DND-41 (cell line): ENCODE measurements around the gene CGRRF1.
A peak's percentile ranks its signal among the peaks of the same experiment; 100 is the strongest.

ENCODE experiments used
- ATAC-seq: fragments of 200-7000 bp; cut with Tn5 transposase; 3 replicates; pipeline ENCODE4 v1.9.1; 2021; ENCODE audit warnings: low read depth; ENCODE audit not compliant: insufficient read depth
- DNase-seq: peaks from one replicate; pipeline ENCODE4 v3.0.0-alpha.2; 2020
- H2AFZ ChIP-seq: 2 replicates; pipeline ENCODE4 v1.6.0; 2012; ENCODE audit warnings: low read depth, low read length
- H3K27ac ChIP-seq: 2 replicates; pipeline ENCODE4 v1.5.1; 2012; ENCODE audit warnings: low read length, inconsistent platforms
- H3K27me3 ChIP-seq: fragments of 200-600 bp; sonication (generic); 2 replicates; pipeline ENCODE4 v1.6.0; 2012; ENCODE audit warnings: low read length, mild to moderate bottlenecking, inconsistent platforms; ENCODE audit not compliant: insufficient read depth, poor library complexity
- H3K36me3 ChIP-seq: 2 replicates; pipeline ENCODE4 v1.5.1; 2012; ENCODE audit warnings: low read length, inconsistent platforms; ENCODE audit not compliant: insufficient read depth
- H3K4me1 ChIP-seq: 2 replicates; pipeline ENCODE4 v1.5.1; 2012; ENCODE audit warnings: mild to moderate bottlenecking, low read length; ENCODE audit not compliant: insufficient read depth
- H3K4me2 ChIP-seq: 2 replicates; pipeline ENCODE4 v1.6.0; 2012; ENCODE audit warnings: mild to moderate bottlenecking, moderate library complexity, low read length, inconsistent platforms; ENCODE audit not compliant: insufficient read depth
- H3K4me3 ChIP-seq, 2 experiments: fragments of 200-600 bp in 1 of 2; shearing (Covaris generic) in 1 of 2; 2 replicates each; pipeline ENCODE4 v1.5.1; 2012 to 2016; ENCODE audit warnings: inconsistent platforms in 2 of 2, low read length in 2 of 2, mild to moderate bottlenecking in 2 of 2, low read depth in 1 of 2, moderate library complexity in 1 of 2
- H3K79me2 ChIP-seq: 2 replicates; pipeline ENCODE4 v1.6.0; 2012; ENCODE audit warnings: low read length, inconsistent platforms; ENCODE audit not compliant: insufficient read depth
- H3K9ac ChIP-seq: 2 replicates; pipeline ENCODE4 v1.6.0; 2012; ENCODE audit warnings: low read depth, mild to moderate bottlenecking, inconsistent platforms, low read length, moderate library complexity
- H3K9me3 ChIP-seq: 2 replicates; pipeline ENCODE4 v1.5.1; 2012; ENCODE audit warnings: low read length, moderate library complexity, mild to moderate bottlenecking, inconsistent platforms; ENCODE audit not compliant: insufficient read depth, severe bottlenecking
- H4K20me1 ChIP-seq: 2 replicates; pipeline ENCODE4 v1.6.0; 2012; ENCODE audit warnings: low read length; ENCODE audit not compliant: insufficient read depth
- EZH2 ChIP-seq: IDR thresholded peaks from 3 replicates; pipeline ENCODE4 v1.6.1; 2012; ENCODE audit warnings: borderline replicate concordance, low read depth, mild to moderate bottlenecking, moderate library complexity, low read length, inconsistent platforms; ENCODE audit not compliant: severe bottlenecking
- TF ChIP-seq, protein P1 (sequence below): IDR thresholded peaks from 2 replicates; pipeline ENCODE4 v1.5.1; 2012; ENCODE audit warnings: borderline replicate concordance, low read length, moderate library complexity, mild to moderate bottlenecking; ENCODE audit not compliant: poor library complexity, severe bottlenecking; ENCODE audit errors: extremely low read depth

CGRRF1 gene

DNA sequence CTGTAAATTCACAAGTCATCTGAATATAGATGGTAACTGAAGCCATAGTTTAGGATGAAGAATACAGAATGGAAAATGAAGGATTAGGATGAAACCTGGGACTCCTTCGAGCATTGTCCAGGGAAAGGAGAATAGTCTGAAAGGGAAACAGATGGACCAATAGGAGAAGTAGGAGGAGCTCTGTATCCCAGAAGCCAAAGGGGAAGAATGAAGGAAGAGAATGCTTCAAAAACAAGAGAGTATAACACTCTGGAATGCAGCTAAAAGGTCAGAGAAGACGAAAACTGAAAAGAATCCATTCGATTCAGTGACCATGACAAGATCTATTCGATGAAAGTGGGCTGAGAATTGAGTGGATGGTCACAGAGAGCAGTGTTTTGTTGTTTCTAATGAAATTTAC is 21.9 kb upstream of the CGRRF1 start:
- Histone ChIP-seq H3K9me3 (no peaks in the 10 kb centered on the region), H3K27ac (peak overlapping the region; percentile 87), H3K4me3 (peak overlapping the region; percentile 63 to 96), H3K4me1 (peaks cover 49% of the 10 kb centered on the region), H3K4me2 (peak overlapping the region; percentile 72), H3K27me3 (no peaks in the 10 kb centered on the region), H2AFZ (peak overlapping the region; percentile 10; the same call in 1 of the 2 replicates), H3K79me2 (peaks cover 68% of the 10 kb centered on the region), H4K20me1 (peaks cover 15% of the 10 kb centered on the region), H3K9ac (peak overlapping the region; percentile 93), H3K36me3 (peaks cover 13% of the 10 kb centered on the region)
- ATAC-seq (no peak), DNase-seq (no peak)
- no peak for TF ChIP-seq EZH2
- TF ChIP-seq, protein P1, sequence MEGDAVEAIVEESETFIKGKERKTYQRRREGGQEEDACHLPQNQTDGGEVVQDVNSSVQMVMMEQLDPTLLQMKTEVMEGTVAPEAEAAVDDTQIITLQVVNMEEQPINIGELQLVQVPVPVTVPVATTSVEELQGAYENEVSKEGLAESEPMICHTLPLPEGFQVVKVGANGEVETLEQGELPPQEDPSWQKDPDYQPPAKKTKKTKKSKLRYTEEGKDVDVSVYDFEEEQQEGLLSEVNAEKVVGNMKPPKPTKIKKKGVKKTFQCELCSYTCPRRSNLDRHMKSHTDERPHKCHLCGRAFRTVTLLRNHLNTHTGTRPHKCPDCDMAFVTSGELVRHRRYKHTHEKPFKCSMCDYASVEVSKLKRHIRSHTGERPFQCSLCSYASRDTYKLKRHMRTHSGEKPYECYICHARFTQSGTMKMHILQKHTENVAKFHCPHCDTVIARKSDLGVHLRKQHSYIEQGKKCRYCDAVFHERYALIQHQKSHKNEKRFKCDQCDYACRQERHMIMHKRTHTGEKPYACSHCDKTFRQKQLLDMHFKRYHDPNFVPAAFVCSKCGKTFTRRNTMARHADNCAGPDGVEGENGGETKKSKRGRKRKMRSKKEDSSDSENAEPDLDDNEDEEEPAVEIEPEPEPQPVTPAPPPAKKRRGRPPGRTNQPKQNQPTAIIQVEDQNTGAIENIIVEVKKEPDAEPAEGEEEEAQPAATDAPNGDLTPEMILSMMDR: no peak

DNA sequence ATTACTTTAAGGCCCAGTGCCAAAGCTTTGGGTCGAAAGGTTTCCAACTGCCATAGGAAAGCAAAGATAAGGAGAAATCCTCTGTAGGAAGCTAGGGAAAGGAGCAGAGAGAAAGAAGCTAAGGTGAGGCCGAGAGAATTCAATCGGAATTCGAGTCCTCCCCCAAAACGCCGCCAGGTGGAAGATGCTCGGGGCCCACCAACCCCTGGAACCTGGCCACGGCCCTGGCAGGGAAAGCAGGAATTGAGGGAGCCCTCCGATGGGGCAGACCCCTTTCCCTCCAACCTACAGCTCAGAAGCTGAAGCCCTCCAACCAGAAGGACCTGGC is 21.4 kb upstream of the CGRRF1 start:
- TF ChIP-seq, protein P1: peak; percentile 38
- no peak for TF ChIP-seq EZH2
- Histone ChIP-seq H3K27ac (peak overlapping the region; percentile 87), H3K79me2 (peaks cover 62% of the 10 kb centered on the region), H3K27me3 (no peaks in the 10 kb centered on the region), H3K9ac (peak overlapping the region; percentile 93), H3K36me3 (peaks cover 8% of the 10 kb centered on the region), H3K9me3 (no peaks in the 10 kb centered on the region), H4K20me1 (peaks cover 10% of the 10 kb centered on the region; the same call in 1 of the 2 replicates), H3K4me1 (peaks cover 49% of the 10 kb centered on the region), H2AFZ (peak overlapping the region; percentile 85), H3K4me3 (peak overlapping the region; percentile 63 to 96), H3K4me2 (peak overlapping the region; percentile 72)
- ATAC-seq (no peak), DNase-seq (no peak)

DNA sequence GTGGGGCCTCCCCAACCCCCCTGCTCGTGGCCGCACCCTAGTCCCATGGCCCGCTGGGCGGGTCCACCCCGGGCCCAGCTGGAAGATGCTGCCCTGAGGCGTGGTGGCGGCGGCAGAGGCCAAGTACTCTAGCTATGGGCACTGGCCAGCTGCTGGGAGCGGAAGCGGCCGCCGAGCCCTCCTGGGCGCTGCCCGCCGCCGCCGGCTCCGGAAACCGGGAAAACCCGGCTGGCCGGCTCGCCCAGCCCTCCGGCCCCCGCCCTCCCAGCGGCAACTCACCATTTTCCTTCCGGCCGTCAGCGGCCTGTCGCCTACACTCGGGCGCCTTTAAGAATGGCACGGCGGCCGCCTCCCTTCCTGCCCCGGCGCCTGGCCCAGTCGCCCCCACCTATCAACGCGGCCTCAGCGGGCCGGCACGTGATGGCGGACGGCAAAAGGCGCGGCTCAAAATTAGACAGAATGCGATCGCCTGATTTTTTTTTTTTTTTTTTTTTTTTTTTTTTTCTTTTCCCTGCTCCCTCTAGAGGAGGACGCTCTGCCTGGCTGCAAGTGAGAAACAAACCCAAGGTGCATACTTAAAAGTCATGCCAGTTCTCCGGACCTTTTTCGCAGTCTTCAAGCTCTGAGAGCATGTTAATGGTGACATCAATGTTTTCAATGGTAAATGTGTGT is 20.9 kb upstream of the CGRRF1 start, which contains the start of gene GMFB:
GMFB (minus strand) TSS at position 335 of the 672 bp plus-strand sequence; CDS start at position 282, 53 bp downstream.
- H3K9me3 ChIP-seq: no peaks in the 10 kb centered on the region
- no peaks in the 10 kb centered on the region for H3K27me3 ChIP-seq
- peaks cover 49% of the 10 kb centered on the region for H3K4me1 ChIP-seq
- peak; percentile 90 for DNase-seq
- peak; percentile 93 for ATAC-seq
- H3K4me3 ChIP-seq: peak within 1 kb of the TSS; percentile 63 to 96
- peaks cover 10% of the 10 kb centered on the region; the same call in 1 of the 2 replicates for H4K20me1 ChIP-seq
- TF ChIP-seq EZH2: no peak
- TF ChIP-seq, protein P1: peak; percentile 62
- H3K36me3 ChIP-seq: peaks cover 5% of the 10 kb centered on the region
- peaks cover 57% of the 10 kb centered on the region for H3K79me2 ChIP-seq
- peak within 1 kb of the TSS; percentile 72 for H3K4me2 ChIP-seq
- peak within 1 kb of the TSS; percentile 87 for H3K27ac ChIP-seq
- peak within 1 kb of the TSS; percentile 93 for H3K9ac ChIP-seq
- H2AFZ ChIP-seq: peak within 1 kb of the TSS; percentile 85

DNA sequence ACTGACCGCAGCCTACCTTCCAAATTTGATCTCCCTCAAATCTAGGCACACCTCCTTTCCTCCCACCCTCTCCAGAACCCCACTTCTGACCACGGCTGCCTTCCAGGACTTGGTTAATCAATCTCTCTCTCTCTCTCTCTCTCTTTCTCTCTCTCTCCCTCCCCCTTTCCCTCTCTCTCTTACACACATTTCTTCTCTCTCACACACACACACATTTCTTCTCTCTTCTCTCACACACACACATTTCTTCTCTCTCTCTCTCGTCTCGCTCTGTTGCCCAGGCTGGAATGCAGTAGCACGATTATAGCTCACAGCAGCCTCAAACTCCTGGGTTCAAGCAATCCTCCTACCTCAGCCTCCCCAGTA is 20.4 kb upstream of the CGRRF1 start:
- Histone ChIP-seq H3K4me3 (peak overlapping the region; percentile 63 to 96; a peak in 3 of 4 replicates), H4K20me1 (peaks cover 9% of the 10 kb centered on the region; the same call in 1 of the 2 replicates), H3K9me3 (no peaks in the 10 kb centered on the region), H3K27me3 (no peaks in the 10 kb centered on the region), H3K4me2 (peak overlapping the region; percentile 72), H3K27ac (peak overlapping the region; percentile 75), H3K36me3 (peaks cover 3% of the 10 kb centered on the region; the same call in 1 of the 2 replicates), H2AFZ (peak overlapping the region; percentile 85), H3K4me1 (peaks cover 48% of the 10 kb centered on the region), H3K79me2 (peaks cover 53% of the 10 kb centered on the region), H3K9ac (peak overlapping the region; percentile 93)
- ATAC-seq: peak; percentile 13; the same call in 1 of the 3 replicates
- no peak for DNase-seq
- TF ChIP-seq EZH2: no peak
- TF ChIP-seq, protein P1: no peak
